Endothelial cell of umbilical vein (primary cell): ENCODE measurements around the gene MISFA. TPM values are rescaled to one million over a fixed set of nuclear protein-coding genes. Genes with fewer than 3 reads are reported as not detected.

Experiments used
- BruUV-seq: library from RNA; stranded (reverse); fragments of 400-500 nt; replicated peaks from 2 replicates; lab custom pipeline; 2021; lab: Mats Ljungman, UMichigan
- CTCF ChIA-PET: fragments of 300-600, 350-600 bp; sonication (Branson Sonifier 250); formaldehyde crosslinking; loops from one replicate; lab custom pipeline; 2021; ENCODE audit warnings: antibody characterized with exemption, inconsistent platforms; lab: Charles Lee
- POLR2A ChIA-PET: fragments of 300-600, 350-600 bp; sonication (Branson Sonifier 250); formaldehyde crosslinking; loops from one replicate; lab custom pipeline; 2021; ENCODE audit warnings: antibody characterized with exemption, inconsistent platforms; lab: Charles Lee
- DNase-seq: peaks from one replicate; pipeline ENCODE4 v3.0.0-alpha.2; 2011; ENCODE audit warnings: low read depth, low spot score
- FAIRE-seq: peaks from 2 replicates; lab custom pipeline; 2011; peaks lifted over from hg19 to GRCh38; lab: Jason Lieb, UNC
- H2AFZ ChIP-seq: 2 replicates; pipeline ENCODE4 v1.6.0; 2012; ENCODE audit warnings: low read depth, low read length, control low read depth, inconsistent platforms
- H3K27ac ChIP-seq: 2 replicates; pipeline ENCODE4 v1.5.1; 2011; ENCODE audit warnings: low read depth, mild to moderate bottlenecking, control low read depth, low read length, moderate library complexity; ENCODE audit not compliant: insufficient read depth
- H3K27me3 ChIP-seq, 2 experiments: 2 replicates each; pipeline versions ENCODE4 v1.6.0 to v1.6.1; 2011; ENCODE audit warnings: low read length in 2 of 2, mixed read lengths in 1 of 2; ENCODE audit not compliant: control insufficient read depth in 2 of 2, insufficient read depth in 2 of 2
- H3K36me3 ChIP-seq, 2 experiments: 2 replicates in 1 of 2; 3 replicates in 1 of 2; pipeline ENCODE4 v1.5.1; 2011; ENCODE audit warnings: low read length in 2 of 2, mild to moderate bottlenecking in 1 of 2, moderate library complexity in 1 of 2; ENCODE audit not compliant: control insufficient read depth in 2 of 2, insufficient read depth in 2 of 2; ENCODE audit errors: extremely low read depth in 1 of 2
- H3K4me1 ChIP-seq: 3 replicates; pipeline ENCODE4 v1.5.1; 2011; ENCODE audit warnings: mild to moderate bottlenecking, low read length; ENCODE audit not compliant: control insufficient read depth, insufficient read depth; ENCODE audit errors: extremely low read depth
- H3K4me2 ChIP-seq: 2 replicates; pipeline ENCODE4 v1.6.1; 2011; ENCODE audit warnings: low read length, control low read depth, mixed read lengths; ENCODE audit not compliant: insufficient read depth
- H3K4me3 ChIP-seq, 3 experiments: fragments of 200-600 bp in 1 of 3; sonication (generic), shearing (Covaris generic) in 1 of 3; replicated peaks in 1 of 3; 2 replicates each; pipeline ENCODE4 v1.5.1; 2011 to 2016; ENCODE audit warnings: control low read depth in 3 of 3, low read length in 3 of 3, mild to moderate bottlenecking in 2 of 3, inconsistent platforms in 1 of 3, low read depth in 1 of 3, moderate library complexity in 1 of 3; ENCODE audit not compliant: insufficient read depth in 1 of 3
- H3K79me2 ChIP-seq: 2 replicates; pipeline ENCODE4 v1.6.0; 2012; ENCODE audit warnings: low read length, inconsistent platforms; ENCODE audit not compliant: control insufficient read depth, insufficient read depth
- H3K9ac ChIP-seq: replicated peaks from 2 replicates; pipeline ENCODE3; 2011; ENCODE audit warnings: low read length, control low read depth; ENCODE audit not compliant: insufficient read depth; ENCODE audit errors: extremely low read depth
- H3K9me1 ChIP-seq: replicated peaks from 3 replicates; pipeline ENCODE4 v1.6.0; 2011; ENCODE audit warnings: mild to moderate bottlenecking, low read length; ENCODE audit not compliant: control insufficient read depth, insufficient read depth; ENCODE audit errors: extremely low read depth
- H3K9me3 ChIP-seq: replicated peaks from 2 replicates; pipeline ENCODE4 v1.5.1; 2012; ENCODE audit warnings: low read length, inconsistent platforms; ENCODE audit not compliant: control insufficient read depth, insufficient read depth
- H4K20me1 ChIP-seq: replicated peaks from 2 replicates; pipeline ENCODE3; 2011; ENCODE audit warnings: mild to moderate bottlenecking, low read length; ENCODE audit not compliant: control insufficient read depth, insufficient read depth; ENCODE audit errors: extremely low read depth
- CTCF ChIP-seq, 2 donors: IDR thresholded peaks; 1 replicate in 1 of 2; 2 replicates in 1 of 2; pipeline ENCODE4 v1.5.1; 2011; ENCODE audit warnings: low read length in 2 of 2, mild to moderate bottlenecking in 2 of 2, moderate library complexity in 2 of 2, control low read depth in 1 of 2, inconsistent platforms in 1 of 2, low read depth in 1 of 2; ENCODE audit not compliant: insufficient read depth in 1 of 2; ENCODE audit errors: extremely low read depth in 1 of 2
- EZH2 ChIP-seq: IDR thresholded peaks from 2 replicates; pipeline ENCODE4 v1.6.1; 2012; ENCODE audit warnings: borderline replicate concordance, low read depth, mild to moderate bottlenecking, moderate library complexity, low read length, inconsistent platforms; ENCODE audit not compliant: severe bottlenecking
- FOS ChIP-seq: IDR thresholded peaks from 2 replicates; pipeline ENCODE4 v1.6.1; 2011; ENCODE audit warnings: mild to moderate bottlenecking, low read length, moderate library complexity, borderline replicate concordance; ENCODE audit not compliant: insufficient read depth
- GATA2 ChIP-seq: IDR thresholded peaks from 2 replicates; pipeline ENCODE4 v1.7.0; 2011; ENCODE audit warnings: low read depth, mild to moderate bottlenecking, moderate library complexity, mixed read lengths, low read length; ENCODE audit not compliant: insufficient read length, insufficient read depth
- JUN ChIP-seq: IDR thresholded peaks from 2 replicates; pipeline ENCODE4 v1.6.1; 2011; ENCODE audit warnings: borderline replicate concordance, low read depth; ENCODE audit not compliant: insufficient read length, insufficient read depth
- MAX ChIP-seq: IDR thresholded peaks from 2 replicates; pipeline ENCODE4 v1.6.1; 2011; ENCODE audit not compliant: insufficient read depth, insufficient read length
- MYC ChIP-seq: IDR thresholded peaks from one replicate; pipeline ENCODE4 v1.6.1; 2011; ENCODE audit warnings: mild to moderate bottlenecking, low read depth, low read length
- POLR2A ChIP-seq: IDR thresholded peaks from 2 replicates; pipeline ENCODE4 v1.6.1; 2012; ENCODE audit warnings: low read depth, mild to moderate bottlenecking, control low read depth, low read length
- POLR2AphosphoS5 ChIP-seq: IDR thresholded peaks from 2 replicates; pipeline ENCODE4 v1.6.1; 2012; ENCODE audit warnings: low read depth, mild to moderate bottlenecking, control low read depth, low read length, moderate library complexity; ENCODE audit not compliant: insufficient read depth
- dilution Hi-C: fragments of 300-500 bp; cut with MboI; formaldehyde crosslinking; loops from one replicate; pipeline ENCODE4 v1.15.0; 2019; ENCODE audit warnings: low sequenced_read_pairs; ENCODE audit not compliant: extremely low pct_ligation_motif_present
- intact Hi-C: fragments of 100-400 bp; cut with micrococcal nuclease; formaldehyde crosslinking; loops from one replicate; pipeline ENCODE4 v1.10.0; 2022
- polyA plus RNA-seq, 4 experiments: library from polyadenylated mRNA; depleted of rRNA in 3 of 4; stranded (reverse) in 3 of 4; unstranded in 1 of 4; fragments of >200 nt; gene quantifications; 2 replicates each; pipeline versions ENCODE4 v1.2.1 to v1.2.3, GENCODE V29; 2011 to 2012; ENCODE audit warnings: missing spikeins in 1 of 4
- total RNA-seq: library from RNA; stranded (reverse); gene quantifications from 2 replicates; pipeline ENCODE4 v1.2.3, GENCODE V29; 2021

MISFA gene
- total and polyA plus RNA-seq, 2 donors (not counting 3 experiments of a cell fraction or from before 2014, with no cell fraction given), result 1.4 to 3.6 TPM

GRCh38 chr11:18588297-18589252 lies 11.0 kb upstream of the MISFA start, which contains the start of gene UEVLD:
Gene UEVLD, minus strand, starts transcription at chr11:18588734. Its CDS starts 80 bp downstream, at chr11:18588654.
- Histone ChIP-seq H4K20me1 (no peaks in the 10 kb centered on the region), H3K9ac (peak within 1 kb of the TSS; percentile 86), H3K4me3 (peak within 1 kb of the TSS; percentile 91 to 98 (median 94)), H3K27me3 (no peaks in the 10 kb centered on the region), H3K36me3 (no peaks in the 10 kb centered on the region), H3K9me1 (no peaks in the 10 kb centered on the region), H3K79me2 (peaks cover 36% of the 10 kb centered on the region), H3K9me3 (no peaks in the 10 kb centered on the region), H3K4me2 (peak within 1 kb of the TSS; percentile 95), H2AFZ (peak within 1 kb of the TSS; percentile 90), H3K27ac (peak within 1 kb of the TSS; percentile 65), H3K4me1 (peaks cover 17% of the 10 kb centered on the region)
- FAIRE-seq (peak; percentile 93), DNase-seq (peak; percentile 88)
- intact Hi-C loops (loop anchor here (1.0 to 2.0 kb wide), 3 partner anchors 46 to 266 kb away; partner anchors contain the start of genes GTF2H1, HPS5, SPTY2D1 and TSG101), dilution Hi-C loops (no loop called here)
- CTCF ChIA-PET, result interaction anchor here (0.5 to 1.5 kb wide), 3 partner anchors 48 to 244 kb away, joined by 3 read pairs; no protein-coding TSS in a partner anchor
- POLR2A ChIA-PET, result interaction anchor here (1.3 to 2.1 kb wide), 2 partner anchors 45 to 62 kb away, joined by 4 to 9 read pairs; partner anchors contain the start of genes SPTY2D1 and TSG101
- TSS peak; percentile 69 for BruUV-seq
- TF ChIP-seq GATA2 (no peak), JUN (no peak), EZH2 (no peak), MYC (no peak), POLR2AphosphoS5 (peak; percentile 94), POLR2A (peak; percentile 87), MAX (no peak), CTCF (IDR thresholded peaks at IDR 0.05; ENCODE audit: extremely low read depth in 1 of 2, insufficient read depth in 1 of 2, low read depth in 1 of 2, low read length in 2 of 2) (no peak), FOS (no peak)
